Ovary (tissue), 3 donors: ENCODE measurements around the gene MAST4.

Source experiments
- POLR2A ChIP-seq: fragments of 450-650 bp; IDR thresholded peaks from one replicate; pipeline ENCODE4 v1.6.1; 2017; ENCODE audit warnings: antibody characterized with exemption, mild to moderate bottlenecking, moderate library complexity
- TF ChIP-seq, protein P1 (sequence below), 3 donors: fragments of 450-650 bp in 2 of 3; fragments of 200-600 bp in 1 of 3; IDR thresholded peaks; one replicate each; pipeline versions ENCODE4 v1.5.1 to v1.8.0; 2016 to 2022; ENCODE audit warnings: antibody characterized with exemption in 3 of 3, mild to moderate bottlenecking in 1 of 3
- donor health status: DM: no; HTN: no; CAD: no.

DNA sequence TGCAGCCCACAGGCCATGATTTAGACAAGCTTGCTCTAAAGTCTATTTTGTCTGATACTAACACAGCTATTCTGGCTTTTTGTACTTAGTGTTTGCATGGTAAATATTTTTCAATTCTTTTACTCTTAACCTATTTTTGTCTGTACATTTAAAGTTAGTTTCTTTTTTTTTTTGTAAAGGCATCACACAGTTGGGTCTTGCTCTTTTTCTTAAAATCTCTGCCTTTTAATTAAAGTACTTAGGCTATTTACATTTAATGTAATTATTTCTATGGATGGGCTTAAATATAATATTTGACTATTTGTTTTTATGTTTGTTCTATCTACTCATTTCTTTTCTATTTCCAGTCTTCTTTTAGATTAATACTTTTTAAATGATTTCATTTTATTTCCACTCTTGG, 49.7 kb upstream of the MAST4 start:
- TF ChIP-seq, protein P1, sequence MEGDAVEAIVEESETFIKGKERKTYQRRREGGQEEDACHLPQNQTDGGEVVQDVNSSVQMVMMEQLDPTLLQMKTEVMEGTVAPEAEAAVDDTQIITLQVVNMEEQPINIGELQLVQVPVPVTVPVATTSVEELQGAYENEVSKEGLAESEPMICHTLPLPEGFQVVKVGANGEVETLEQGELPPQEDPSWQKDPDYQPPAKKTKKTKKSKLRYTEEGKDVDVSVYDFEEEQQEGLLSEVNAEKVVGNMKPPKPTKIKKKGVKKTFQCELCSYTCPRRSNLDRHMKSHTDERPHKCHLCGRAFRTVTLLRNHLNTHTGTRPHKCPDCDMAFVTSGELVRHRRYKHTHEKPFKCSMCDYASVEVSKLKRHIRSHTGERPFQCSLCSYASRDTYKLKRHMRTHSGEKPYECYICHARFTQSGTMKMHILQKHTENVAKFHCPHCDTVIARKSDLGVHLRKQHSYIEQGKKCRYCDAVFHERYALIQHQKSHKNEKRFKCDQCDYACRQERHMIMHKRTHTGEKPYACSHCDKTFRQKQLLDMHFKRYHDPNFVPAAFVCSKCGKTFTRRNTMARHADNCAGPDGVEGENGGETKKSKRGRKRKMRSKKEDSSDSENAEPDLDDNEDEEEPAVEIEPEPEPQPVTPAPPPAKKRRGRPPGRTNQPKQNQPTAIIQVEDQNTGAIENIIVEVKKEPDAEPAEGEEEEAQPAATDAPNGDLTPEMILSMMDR (IDR thresholded peaks at IDR 0.05): no peak
- no peak for TF ChIP-seq POLR2A
